Measurements from ENCODE around the gene CCDC92B. TPM values are rescaled to one million over a fixed set of nuclear protein-coding genes. Genes with fewer than 3 reads are reported as not detected.

CCDC92B gene
- not detected in 2 replicates for total RNA-seq

GRCh38 chr17:2749058-2749783 is at the start of gene CCDC92B:
TSS of gene CCDC92B (minus strand) at chr17:2749652. CDS start at chr17:2735145, 14,507 bp downstream.

GRCh38 chr17:2796164-2797125 is 47.0 kb upstream of the CCDC92B start, which contains the start of gene RAP1GAP2:
TSS of gene RAP1GAP2 (plus strand) at chr17:2796438. CDS start at chr17:2796528, 90 bp downstream.

GRCh38 chr17:2711608-2712299 is 37.7 kb downstream of the CCDC92B start, which contains the start of gene CLUH:
TSS of gene CLUH (minus strand) at chr17:2711764. CDS start at chr17:2711661, 103 bp downstream.

Other genes with a start within 250 kb of the CCDC92B start
- 9.8 and 10.2 TPM in 2 replicates for gene METTL16, start 237.8 kb downstream of the CCDC92B start, total RNA-seq
- gene PAFAH1B1, start 156.0 kb downstream of the CCDC92B start, total RNA-seq, result 36.3 and 51.9 TPM in 2 replicates
- gene CLUH, start 37.9 kb downstream of the CCDC92B start, total RNA-seq, result 31.5 and 34.4 TPM in 2 replicates
- 0.70 and 1.1 TPM in 2 replicates for gene RAP1GAP2, start 46.8 kb upstream of the CCDC92B start, total RNA-seq